NCI-H2227 treated with DMSO at 0.1 percent for 48 hours (cell line): ENCODE results near the gene ZBBX.
"Not testable (repeated sequence)": the region's sequence is repeated elsewhere in the genome, so short reads cannot be mapped to it uniquely, and the experiment has no call there.

ENCODE experiments used
- DNase-seq: peaks from one replicate; lab custom pipeline; 2025; lab: John Stamatoyannopoulos, UW

Gene ZBBX

GRCh38 chr3:167380004-167380689 is at the start of gene ZBBX:
TSS of gene ZBBX (minus strand) at chr3:167380297. CDS start at chr3:167372901, 7,396 bp downstream.
- peak; percentile 84 for DNase-seq

- DNase-seq, result not testable (repeated sequence)
These were observed 46.9 kb upstream of the ZBBX start for GRCh38 chr3:167426962-167427361.

- not testable (repeated sequence) for DNase-seq
These were observed 42.3 kb upstream of the ZBBX start for GRCh38 chr3:167422396-167422795.

GRCh38 chr3:167409611-167410010 is 29.5 kb upstream of the ZBBX start:
- DNase-seq, result no peak

- DNase-seq, result no peak
These were observed 26.9 kb upstream of the ZBBX start for GRCh38 chr3:167406876-167407492.

GRCh38 chr3:167397826-167398225 is 17.7 kb upstream of the ZBBX start:
- DNase-seq, result no peak

- no peak for DNase-seq
These were observed 16.0 kb upstream of the ZBBX start for GRCh38 chr3:167396075-167396474.

- DNase-seq, result no peak
These were observed 13.9 kb upstream of the ZBBX start for GRCh38 chr3:167394003-167394402.

- DNase-seq, result no peak
These were observed 2.1 kb upstream of the ZBBX start for GRCh38 chr3:167382155-167382554.

- no peak for DNase-seq
These were observed 4.6 kb downstream of the ZBBX start for GRCh38 chr3:167375478-167375877.

- no peak for DNase-seq
These were observed 8.0 kb downstream of the ZBBX start for GRCh38 chr3:167372138-167372537.

- DNase-seq, result no peak
These were observed 18.1 kb downstream of the ZBBX start for GRCh38 chr3:167361948-167362347.

GRCh38 chr3:167361306-167361705 is 18.8 kb downstream of the ZBBX start:
- no peak for DNase-seq

- DNase-seq, result no peak
These were observed 24.7 kb downstream of the ZBBX start for GRCh38 chr3:167355446-167355845.

- no peak for DNase-seq
These were observed 25.3 kb downstream of the ZBBX start for GRCh38 chr3:167354751-167355150.

- DNase-seq, result no peak
These were observed 29.7 kb downstream of the ZBBX start for GRCh38 chr3:167350245-167350862.

GRCh38 chr3:167346171-167346570 is 33.9 kb downstream of the ZBBX start:
- DNase-seq, result no peak

GRCh38 chr3:167330993-167331785 is 48.9 kb downstream of the ZBBX start:
- DNase-seq, result no peak

GRCh38 chr3:167323572-167323971 is 56.5 kb downstream of the ZBBX start:
- no peak for DNase-seq

GRCh38 chr3:167318996-167319615 is 61.0 kb downstream of the ZBBX start:
- DNase-seq, result no peak

GRCh38 chr3:167318306-167318705 is 61.8 kb downstream of the ZBBX start:
- no peak for DNase-seq

- DNase-seq, result no peak
These were observed 73.8 kb downstream of the ZBBX start for GRCh38 chr3:167306319-167306718.
